NB4 (cell line): ENCODE results near the gene PHOSPHO2.

Source experiments
- POLR2A ChIP-seq: IDR thresholded peaks from 2 replicates; pipeline ENCODE4 v1.6.1; 2011; ENCODE audit warnings: mild to moderate bottlenecking; ENCODE audit not compliant: insufficient read length; ENCODE audit errors: extremely low read depth
- TF ChIP-seq, protein P1 (sequence below): IDR thresholded peaks from one replicate; pipeline ENCODE4 v1.5.1; 2012; ENCODE audit warnings: low read depth, low read length
- TF ChIP-seq, protein P2 (sequence below): IDR thresholded peaks from 2 replicates; pipeline ENCODE4 v1.6.1; 2011; ENCODE audit warnings: low read depth, low read length

DNA sequence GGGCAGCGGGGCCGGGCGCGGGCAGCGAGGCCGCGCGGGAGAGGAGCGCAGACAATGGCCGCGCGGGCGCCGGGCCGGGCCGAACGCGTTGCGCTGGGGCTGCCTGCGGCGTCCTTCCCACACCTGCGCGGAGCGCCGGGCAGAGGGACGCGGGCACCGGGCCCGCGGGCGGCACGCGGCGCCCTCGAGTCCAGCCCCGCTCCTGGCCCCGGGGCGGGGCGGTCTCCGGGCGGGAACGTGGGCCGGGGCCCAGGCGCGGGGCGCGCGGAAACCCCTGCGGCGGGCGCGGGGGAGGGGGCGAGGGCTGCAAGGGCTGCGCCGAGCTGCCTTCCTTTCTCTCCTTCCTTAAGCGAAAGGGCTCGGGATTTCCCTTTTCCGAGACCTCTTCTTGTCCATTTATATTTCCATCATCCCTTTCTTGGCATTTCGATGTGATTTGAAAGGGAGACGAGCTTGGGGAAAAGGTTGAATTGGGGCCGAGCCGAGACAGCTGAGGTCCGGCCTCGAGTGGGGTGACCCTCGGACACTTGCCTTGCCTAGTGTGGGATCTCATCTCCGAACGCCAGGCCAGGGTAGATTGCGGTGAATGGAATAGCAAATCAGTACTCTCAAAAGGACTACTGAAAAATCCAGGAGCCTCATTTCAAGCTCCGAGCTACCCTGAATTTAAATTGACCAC lies 40.0 kb downstream of the PHOSPHO2 start:
- no peak for TF ChIP-seq POLR2A
- TF ChIP-seq, protein P1, sequence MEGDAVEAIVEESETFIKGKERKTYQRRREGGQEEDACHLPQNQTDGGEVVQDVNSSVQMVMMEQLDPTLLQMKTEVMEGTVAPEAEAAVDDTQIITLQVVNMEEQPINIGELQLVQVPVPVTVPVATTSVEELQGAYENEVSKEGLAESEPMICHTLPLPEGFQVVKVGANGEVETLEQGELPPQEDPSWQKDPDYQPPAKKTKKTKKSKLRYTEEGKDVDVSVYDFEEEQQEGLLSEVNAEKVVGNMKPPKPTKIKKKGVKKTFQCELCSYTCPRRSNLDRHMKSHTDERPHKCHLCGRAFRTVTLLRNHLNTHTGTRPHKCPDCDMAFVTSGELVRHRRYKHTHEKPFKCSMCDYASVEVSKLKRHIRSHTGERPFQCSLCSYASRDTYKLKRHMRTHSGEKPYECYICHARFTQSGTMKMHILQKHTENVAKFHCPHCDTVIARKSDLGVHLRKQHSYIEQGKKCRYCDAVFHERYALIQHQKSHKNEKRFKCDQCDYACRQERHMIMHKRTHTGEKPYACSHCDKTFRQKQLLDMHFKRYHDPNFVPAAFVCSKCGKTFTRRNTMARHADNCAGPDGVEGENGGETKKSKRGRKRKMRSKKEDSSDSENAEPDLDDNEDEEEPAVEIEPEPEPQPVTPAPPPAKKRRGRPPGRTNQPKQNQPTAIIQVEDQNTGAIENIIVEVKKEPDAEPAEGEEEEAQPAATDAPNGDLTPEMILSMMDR = no peak
- TF ChIP-seq, protein P2, sequence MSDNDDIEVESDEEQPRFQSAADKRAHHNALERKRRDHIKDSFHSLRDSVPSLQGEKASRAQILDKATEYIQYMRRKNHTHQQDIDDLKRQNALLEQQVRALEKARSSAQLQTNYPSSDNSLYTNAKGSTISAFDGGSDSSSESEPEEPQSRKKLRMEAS = no peak
